NB4 (cell line): Measurements from ENCODE around the gene FBXW10B.
"Not testable (repeated sequence)": the region's sequence is repeated elsewhere in the genome, so short reads cannot be mapped to it uniquely, and the experiment has no call there.

ENCODE experiments used
- MYC ChIP-seq: IDR thresholded peaks from 2 replicates; pipeline ENCODE4 v1.6.1; 2011; ENCODE audit warnings: low read depth, low read length
- TF ChIP-seq, protein P1 (sequence below): IDR thresholded peaks from one replicate; pipeline ENCODE4 v1.5.1; 2012; ENCODE audit warnings: low read depth, low read length

DNA sequence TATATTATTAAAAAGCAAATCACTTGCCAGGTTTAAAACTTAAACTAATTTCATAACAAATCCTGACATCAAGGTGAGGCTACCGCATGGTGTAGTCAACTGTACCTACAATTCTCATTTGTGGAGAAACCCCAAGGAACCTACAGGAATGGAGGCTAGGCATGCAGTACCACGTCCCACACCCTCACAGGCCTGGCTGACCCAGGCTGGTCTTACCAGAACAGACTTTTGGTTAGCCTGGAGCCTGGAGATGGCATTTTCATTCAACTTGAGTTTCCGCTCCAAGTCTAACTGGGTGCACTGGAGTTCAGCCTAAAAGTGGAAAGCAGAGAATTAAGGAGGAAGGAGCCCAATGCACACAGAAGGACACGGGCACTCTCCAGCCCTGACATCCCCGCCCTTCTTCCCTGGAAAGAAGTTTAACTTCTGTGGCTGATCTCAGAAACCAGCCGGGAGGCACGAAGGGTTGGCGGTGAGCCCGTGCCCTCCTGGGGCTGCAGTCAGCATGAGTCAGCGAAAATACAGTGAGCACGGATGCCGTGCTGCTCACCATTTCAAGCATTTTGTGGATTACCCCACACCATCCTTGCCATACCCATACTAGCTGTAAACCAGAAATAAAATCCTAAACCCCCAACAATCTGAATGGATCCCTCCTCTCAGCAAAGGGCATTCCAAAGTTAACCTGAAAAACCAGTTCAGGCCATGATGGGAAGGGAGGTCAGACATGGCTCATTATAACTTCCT, 23.2 kb upstream of the FBXW10B start:
- TF ChIP-seq, protein P1, sequence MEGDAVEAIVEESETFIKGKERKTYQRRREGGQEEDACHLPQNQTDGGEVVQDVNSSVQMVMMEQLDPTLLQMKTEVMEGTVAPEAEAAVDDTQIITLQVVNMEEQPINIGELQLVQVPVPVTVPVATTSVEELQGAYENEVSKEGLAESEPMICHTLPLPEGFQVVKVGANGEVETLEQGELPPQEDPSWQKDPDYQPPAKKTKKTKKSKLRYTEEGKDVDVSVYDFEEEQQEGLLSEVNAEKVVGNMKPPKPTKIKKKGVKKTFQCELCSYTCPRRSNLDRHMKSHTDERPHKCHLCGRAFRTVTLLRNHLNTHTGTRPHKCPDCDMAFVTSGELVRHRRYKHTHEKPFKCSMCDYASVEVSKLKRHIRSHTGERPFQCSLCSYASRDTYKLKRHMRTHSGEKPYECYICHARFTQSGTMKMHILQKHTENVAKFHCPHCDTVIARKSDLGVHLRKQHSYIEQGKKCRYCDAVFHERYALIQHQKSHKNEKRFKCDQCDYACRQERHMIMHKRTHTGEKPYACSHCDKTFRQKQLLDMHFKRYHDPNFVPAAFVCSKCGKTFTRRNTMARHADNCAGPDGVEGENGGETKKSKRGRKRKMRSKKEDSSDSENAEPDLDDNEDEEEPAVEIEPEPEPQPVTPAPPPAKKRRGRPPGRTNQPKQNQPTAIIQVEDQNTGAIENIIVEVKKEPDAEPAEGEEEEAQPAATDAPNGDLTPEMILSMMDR = not testable (repeated sequence)
- not testable (repeated sequence) for TF ChIP-seq MYC
